Lower leg skin (tissue), 4 donors: Measurements from ENCODE around the gene TEKT3. TPM values are rescaled to one million over a fixed set of nuclear protein-coding genes. Genes with fewer than 3 reads are reported as not detected.

Experiments
- DNase-seq, 2 donors: peaks; one replicate each; pipeline ENCODE4 v3.0.0-alpha.2; 2019; ENCODE audit warnings: low spot score in 2 of 2
- H3K4me3 ChIP-seq: fragments of 200-600 bp; sonication (generic); 2 replicates; pipeline ENCODE4 v1.5.1; 2017; ENCODE audit warnings: mild to moderate bottlenecking, low read depth; ENCODE audit not compliant: poor library complexity, severe bottlenecking
- CTCF ChIP-seq, 3 donors: fragments of 450-650 bp; IDR thresholded peaks; one replicate each; pipeline ENCODE4 v1.5.1; 2016; ENCODE audit warnings: antibody characterized with exemption in 3 of 3, mild to moderate bottlenecking in 3 of 3, moderate library complexity in 2 of 3
- POLR2A ChIP-seq, 2 donors: fragments of 450-650 bp; IDR thresholded peaks; one replicate each; pipeline ENCODE4 v1.6.1; 2016 to 2017; ENCODE audit warnings: antibody characterized with exemption in 2 of 2, mild to moderate bottlenecking in 1 of 2, moderate library complexity in 1 of 2
- WGBS, 2 donors: methylation state at CpG; one replicate each; pipeline ENCODE4 v1.1.5; 2018; 5-methylcytosine and 5-hydroxymethylcytosine counted together
- intact Hi-C: fragments of 100-400 bp; cut with DNase I; formaldehyde crosslinking; loops from one replicate; pipeline ENCODE4 v1.15.0; 2023; ENCODE audit warnings: low total_unique reads
- total RNA-seq, 4 donors: library from RNA; depleted of rRNA; stranded (reverse); fragments of >200 nt; gene quantifications; one replicate each; pipeline ENCODE4 v1.1.0, GENCODE V29; 2016

TEKT3 gene
- total RNA-seq, 4 donors from 2014 or later = 0.46 to 2.5 TPM; not detected in 2

GRCh38 chr17:15361592-15361991 lies 20.2 kb upstream of the TEKT3 start:
- TF ChIP-seq CTCF (IDR thresholded peaks at IDR 0.05) (no peak), POLR2A (IDR thresholded peaks at IDR 0.05) (no peak)
- no peak for DNase-seq
- intact Hi-C loops = no loop called here
- 67 to 85% methylated on average over 2 of the region's 2 CpGs for WGBS, 2 donors
- no peak overlapping the region for H3K4me3 ChIP-seq

GRCh38 chr17:15361151-15361550 lies 19.8 kb upstream of the TEKT3 start:
- WGBS, 2 donors = 72 to 81% methylated on average over 7 of the region's 7 CpGs

GRCh38 chr17:15354256-15354655 lies 12.9 kb upstream of the TEKT3 start:
- TF ChIP-seq CTCF (IDR thresholded peaks at IDR 0.05) (no peak), POLR2A (IDR thresholded peaks at IDR 0.05) (no peak)
- DNase-seq = no peak
- WGBS, 2 donors = 91 to 93% methylated on average over 3 of the region's 3 CpGs
- no peak overlapping the region for H3K4me3 ChIP-seq
- intact Hi-C loops = no loop called here

More at GRCh38 chr17:15361151-15361550, 19.8 kb upstream of the TEKT3 start:
- intact Hi-C loops = no loop called here
- no peak for DNase-seq
- H3K4me3 ChIP-seq = no peak overlapping the region
- no peak for TF ChIP-seq POLR2A (IDR thresholded peaks at IDR 0.05)
- no peak for TF ChIP-seq CTCF (IDR thresholded peaks at IDR 0.05)

GRCh38 chr17:15351925-15352324 lies 10.5 kb upstream of the TEKT3 start:
- peak in 1 of 2 donors; percentile 82 for DNase-seq
- no peak overlapping the region for H3K4me3 ChIP-seq
- TF ChIP-seq POLR2A (IDR thresholded peaks at IDR 0.05) (no peak), CTCF (IDR thresholded peaks at IDR 0.05) (no peak)
- intact Hi-C loops = no loop called here
- WGBS, 2 donors = 23 to 25% methylated on average over 3 of the region's 3 CpGs

- H3K4me3 ChIP-seq = no peak overlapping the region
- no peak for TF ChIP-seq POLR2A (IDR thresholded peaks at IDR 0.05)
- no peak for TF ChIP-seq CTCF (IDR thresholded peaks at IDR 0.05)
- 20 to 34% methylated on average over 4 of the region's 4 CpGs for WGBS, 2 donors
- intact Hi-C loops = no loop called here
- no peak for DNase-seq
Observed at GRCh38 chr17:15351478-15351840, 10.1 kb upstream of the TEKT3 start.

GRCh38 chr17:15350777-15351477 lies 9.5 kb upstream of the TEKT3 start:
- peak in 1 of 2 donors; percentile 52 for DNase-seq
- intact Hi-C loops = no loop called here

More at GRCh38 chr17:15350777-15351477, 9.5 kb upstream of the TEKT3 start:
- H3K4me3 ChIP-seq = no peak overlapping the region
- 27% methylated on average over 10 of the region's 10 CpGs for WGBS, 2 donors
- TF ChIP-seq POLR2A (IDR thresholded peaks at IDR 0.05) (no peak), CTCF (IDR thresholded peaks at IDR 0.05) (no peak)
